ENCODE data around the gene PPM1H.
"Not testable (repeated sequence)": the region's sequence is repeated elsewhere in the genome, so short reads cannot be mapped to it uniquely, and the experiment has no call there.

The PPM1H gene

DNA sequence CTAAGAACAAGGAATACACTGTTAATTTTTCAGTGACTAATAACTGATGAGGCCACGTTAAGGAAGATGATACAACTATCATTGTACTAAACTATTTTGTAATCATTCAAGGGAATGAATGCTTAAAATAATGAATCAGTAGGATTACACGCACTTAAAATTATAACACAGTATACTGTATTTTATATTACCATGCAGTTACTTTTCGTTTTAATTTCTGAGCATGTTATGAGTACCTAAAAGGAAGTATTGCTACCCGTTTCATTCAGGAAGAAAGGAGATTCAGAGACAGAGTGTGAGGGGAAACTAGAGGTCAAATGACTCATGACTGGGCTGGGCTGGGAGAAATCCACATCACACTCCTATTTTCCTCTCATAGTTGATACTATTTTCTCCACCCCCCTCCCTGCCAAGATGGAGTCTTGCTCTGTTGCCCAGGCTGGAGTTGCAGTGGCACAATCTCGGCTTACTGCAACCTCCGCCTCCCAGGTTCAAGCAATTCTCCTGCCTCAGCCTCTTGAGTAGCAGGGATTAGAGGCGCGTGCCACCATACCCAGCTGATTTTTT lies 202.0 kb downstream of the PPM1H start:
- H2AFZ ChIP-seq (ENCODE audit: low read length), result no peak overlapping the region
- H3F3A ChIP-seq (ENCODE audit: insufficient read depth, low read length), result no peaks in the 10 kb centered on the region
- H3K36me3 ChIP-seq (ENCODE audit: insufficient read depth, low read length), result no peaks in the 10 kb centered on the region
- no peaks in the 10 kb centered on the region for H4K20me1 ChIP-seq (ENCODE audit: insufficient read depth, low read length)
- H3K9ac ChIP-seq (ENCODE audit: low read length), result no peak overlapping the region
- TF ChIP-seq EZH2 (IDR thresholded peaks at IDR 0.05; ENCODE audit: borderline replicate concordance, low read length), result no peak
- TF ChIP-seq, protein P1, sequence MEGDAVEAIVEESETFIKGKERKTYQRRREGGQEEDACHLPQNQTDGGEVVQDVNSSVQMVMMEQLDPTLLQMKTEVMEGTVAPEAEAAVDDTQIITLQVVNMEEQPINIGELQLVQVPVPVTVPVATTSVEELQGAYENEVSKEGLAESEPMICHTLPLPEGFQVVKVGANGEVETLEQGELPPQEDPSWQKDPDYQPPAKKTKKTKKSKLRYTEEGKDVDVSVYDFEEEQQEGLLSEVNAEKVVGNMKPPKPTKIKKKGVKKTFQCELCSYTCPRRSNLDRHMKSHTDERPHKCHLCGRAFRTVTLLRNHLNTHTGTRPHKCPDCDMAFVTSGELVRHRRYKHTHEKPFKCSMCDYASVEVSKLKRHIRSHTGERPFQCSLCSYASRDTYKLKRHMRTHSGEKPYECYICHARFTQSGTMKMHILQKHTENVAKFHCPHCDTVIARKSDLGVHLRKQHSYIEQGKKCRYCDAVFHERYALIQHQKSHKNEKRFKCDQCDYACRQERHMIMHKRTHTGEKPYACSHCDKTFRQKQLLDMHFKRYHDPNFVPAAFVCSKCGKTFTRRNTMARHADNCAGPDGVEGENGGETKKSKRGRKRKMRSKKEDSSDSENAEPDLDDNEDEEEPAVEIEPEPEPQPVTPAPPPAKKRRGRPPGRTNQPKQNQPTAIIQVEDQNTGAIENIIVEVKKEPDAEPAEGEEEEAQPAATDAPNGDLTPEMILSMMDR (IDR thresholded peaks at IDR 0.05; ENCODE audit: low read length), result no peak
- H3K79me2 ChIP-seq (ENCODE audit: insufficient read depth, low read length), result no peaks in the 10 kb centered on the region
- no peaks in the 10 kb centered on the region for H3K9me2 ChIP-seq (ENCODE audit: low read depth, low read length)
- H3K4me3 ChIP-seq (ENCODE audit: low read depth, low read length, poor library complexity, severe bottlenecking), result no peak overlapping the region
- no peaks in the 10 kb centered on the region for H3K9me3 ChIP-seq (ENCODE audit: low read length)
- no peaks in the 10 kb centered on the region for H3K4me1 ChIP-seq (ENCODE audit: insufficient read depth, low read length, severe bottlenecking)
- H3K27ac ChIP-seq (ENCODE audit: low read depth, low read length, poor library complexity, severe bottlenecking), result no peak overlapping the region
- H3K4me2 ChIP-seq (ENCODE audit: low read length), result no peak overlapping the region
- H3K27me3 ChIP-seq (ENCODE audit: insufficient read depth, low read length), result no peaks in the 10 kb centered on the region

- TF ChIP-seq, protein P1 (IDR thresholded peaks at IDR 0.05; ENCODE audit: low read length), result no peak
- TF ChIP-seq EZH2 (IDR thresholded peaks at IDR 0.05; ENCODE audit: borderline replicate concordance, low read length), result no peak
- H3K9me2 ChIP-seq (ENCODE audit: low read depth, low read length), result no peaks in the 10 kb centered on the region
- no peaks in the 10 kb centered on the region for H3K9me3 ChIP-seq (ENCODE audit: low read length)
- H3K27me3 ChIP-seq (ENCODE audit: insufficient read depth, low read length), result no peaks in the 10 kb centered on the region
- H4K20me1 ChIP-seq (ENCODE audit: insufficient read depth, low read length), result no peaks in the 10 kb centered on the region
- no peaks in the 10 kb centered on the region for H3F3A ChIP-seq (ENCODE audit: insufficient read depth, low read length)
- no peak overlapping the region for H3K9ac ChIP-seq (ENCODE audit: low read length)
- no peaks in the 10 kb centered on the region for H3K36me3 ChIP-seq (ENCODE audit: insufficient read depth, low read length)
- no peaks in the 10 kb centered on the region for H3K79me2 ChIP-seq (ENCODE audit: insufficient read depth, low read length)
- H3K4me3 ChIP-seq (ENCODE audit: low read depth, low read length, poor library complexity, severe bottlenecking), result no peak overlapping the region
- H3K4me1 ChIP-seq (ENCODE audit: insufficient read depth, low read length, severe bottlenecking), result no peaks in the 10 kb centered on the region
- no peak overlapping the region for H3K4me2 ChIP-seq (ENCODE audit: low read length)
- H2AFZ ChIP-seq (ENCODE audit: low read length), result no peak overlapping the region
- no peak overlapping the region for H3K27ac ChIP-seq (ENCODE audit: low read depth, low read length, poor library complexity, severe bottlenecking)
These were observed 203.7 kb downstream of the PPM1H start for GRCh38 chr12:62731055-62731820.

DNA sequence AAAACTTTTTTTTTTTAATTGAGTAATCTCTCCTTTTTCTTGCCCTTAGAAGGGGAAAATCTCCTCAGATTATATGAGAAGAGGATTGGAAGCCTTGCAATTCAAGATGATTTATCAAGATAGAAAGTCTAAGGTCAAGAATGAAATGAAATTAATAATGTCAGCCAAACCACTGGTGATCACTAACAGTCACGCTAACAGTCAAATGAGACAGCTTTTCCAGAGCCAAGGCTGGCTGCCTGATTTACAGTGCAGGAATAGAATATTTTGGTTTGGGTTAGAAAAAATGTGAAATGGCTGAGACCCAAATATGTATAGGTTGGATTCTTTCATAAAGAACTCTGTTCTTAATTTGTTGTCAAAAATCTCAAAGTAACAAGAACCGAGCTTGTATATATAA lies 204.3 kb downstream of the PPM1H start:
- Histone ChIP-seq H3K4me3 (ENCODE audit: low read depth, low read length, poor library complexity, severe bottlenecking) (no peak overlapping the region), H3K4me1 (ENCODE audit: insufficient read depth, low read length, severe bottlenecking) (no peaks in the 10 kb centered on the region), H3K36me3 (ENCODE audit: insufficient read depth, low read length) (no peaks in the 10 kb centered on the region), H3K9me2 (ENCODE audit: low read depth, low read length) (no peaks in the 10 kb centered on the region), H3K9ac (ENCODE audit: low read length) (no peak overlapping the region), H3K79me2 (ENCODE audit: insufficient read depth, low read length) (no peaks in the 10 kb centered on the region), H3K9me3 (ENCODE audit: low read length) (no peaks in the 10 kb centered on the region), H3F3A (ENCODE audit: insufficient read depth, low read length) (no peaks in the 10 kb centered on the region), H4K20me1 (ENCODE audit: insufficient read depth, low read length) (no peaks in the 10 kb centered on the region), H3K4me2 (ENCODE audit: low read length) (no peak overlapping the region), H3K27me3 (ENCODE audit: insufficient read depth, low read length) (no peaks in the 10 kb centered on the region), H3K27ac (ENCODE audit: low read depth, low read length, poor library complexity, severe bottlenecking) (no peak overlapping the region), H2AFZ (ENCODE audit: low read length) (no peak overlapping the region)
- no peak for TF ChIP-seq EZH2 (IDR thresholded peaks at IDR 0.05; ENCODE audit: borderline replicate concordance, low read length)
- TF ChIP-seq, protein P1 (IDR thresholded peaks at IDR 0.05; ENCODE audit: low read length), result no peak

DNA sequence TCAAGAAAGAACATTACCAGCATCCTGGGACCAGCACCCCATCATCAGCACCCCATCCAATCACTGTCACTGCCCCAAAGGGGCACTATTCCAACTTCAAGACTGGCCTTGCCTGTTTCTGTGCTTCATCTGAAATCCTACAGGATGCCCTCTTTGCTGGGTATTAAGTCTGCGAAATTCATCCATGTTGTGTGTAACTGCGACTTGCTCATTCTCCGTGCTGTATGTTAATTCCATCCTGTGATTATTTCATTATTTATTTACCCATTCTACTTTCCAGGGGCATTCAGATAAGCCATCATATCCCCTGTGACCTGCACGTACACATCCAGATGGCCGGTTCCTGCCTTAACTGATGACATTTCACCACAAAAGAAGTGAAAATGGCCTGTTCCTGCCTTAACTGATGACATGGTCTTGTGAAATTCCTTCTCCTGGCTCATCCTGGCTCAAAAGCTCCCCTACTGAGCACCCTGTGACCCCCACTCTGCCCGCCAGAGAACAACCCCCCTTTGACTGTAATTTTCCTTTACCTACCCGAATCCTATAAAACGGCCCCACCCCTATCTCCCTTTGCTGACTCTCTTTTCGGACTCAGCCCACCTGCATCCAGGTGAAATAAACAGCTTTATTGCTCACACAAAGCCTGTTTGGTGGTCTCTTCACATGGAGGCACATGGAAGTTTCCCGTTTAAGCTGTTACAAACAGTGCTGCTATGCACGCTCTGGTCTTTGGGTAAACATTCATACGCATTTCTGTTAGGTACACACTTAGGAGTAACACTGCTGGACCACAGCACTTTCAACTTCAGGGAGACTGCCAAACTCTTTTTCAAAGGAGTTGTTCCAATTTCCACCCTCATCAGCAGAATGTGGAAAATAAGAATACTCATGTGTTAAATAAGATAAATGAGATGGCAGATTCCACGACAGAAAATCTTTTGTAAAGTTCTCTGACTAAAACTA lies 205.1 kb downstream of the PPM1H start:
- not testable (repeated sequence) for H3K9me2 ChIP-seq (ENCODE audit: low read depth, low read length); H3K4me3 ChIP-seq (ENCODE audit: low read depth, low read length, poor library complexity, severe bottlenecking); H3K36me3 ChIP-seq (ENCODE audit: insufficient read depth, low read length); H3K4me1 ChIP-seq (ENCODE audit: insufficient read depth, low read length, severe bottlenecking); H3K4me2 ChIP-seq (ENCODE audit: low read length); H3K27ac ChIP-seq (ENCODE audit: low read depth, low read length, poor library complexity, severe bottlenecking); H3K27me3 ChIP-seq (ENCODE audit: insufficient read depth, low read length); H4K20me1 ChIP-seq (ENCODE audit: insufficient read depth, low read length); H3F3A ChIP-seq (ENCODE audit: insufficient read depth, low read length); H3K79me2 ChIP-seq (ENCODE audit: insufficient read depth, low read length); H2AFZ ChIP-seq (ENCODE audit: low read length); H3K9me3 ChIP-seq (ENCODE audit: low read length); H3K9ac ChIP-seq (ENCODE audit: low read length)

All from OCI-LY1 (cell line).